Activated T-helper 1 cell treated with Interleukin-2 at 50 U/mL for 16 hours (primary cell): Measurements from ENCODE around the gene ELOVL7.
"Not testable (repeated sequence)": the region's sequence is repeated elsewhere in the genome, so short reads cannot be mapped to it uniquely, and the experiment has no call there.

Experiments used
- DNase-seq: peaks from one replicate; pipeline ENCODE4 v3.0.0-alpha.2; 2020; ENCODE audit warnings: low read depth

The ELOVL7 gene

DNA sequence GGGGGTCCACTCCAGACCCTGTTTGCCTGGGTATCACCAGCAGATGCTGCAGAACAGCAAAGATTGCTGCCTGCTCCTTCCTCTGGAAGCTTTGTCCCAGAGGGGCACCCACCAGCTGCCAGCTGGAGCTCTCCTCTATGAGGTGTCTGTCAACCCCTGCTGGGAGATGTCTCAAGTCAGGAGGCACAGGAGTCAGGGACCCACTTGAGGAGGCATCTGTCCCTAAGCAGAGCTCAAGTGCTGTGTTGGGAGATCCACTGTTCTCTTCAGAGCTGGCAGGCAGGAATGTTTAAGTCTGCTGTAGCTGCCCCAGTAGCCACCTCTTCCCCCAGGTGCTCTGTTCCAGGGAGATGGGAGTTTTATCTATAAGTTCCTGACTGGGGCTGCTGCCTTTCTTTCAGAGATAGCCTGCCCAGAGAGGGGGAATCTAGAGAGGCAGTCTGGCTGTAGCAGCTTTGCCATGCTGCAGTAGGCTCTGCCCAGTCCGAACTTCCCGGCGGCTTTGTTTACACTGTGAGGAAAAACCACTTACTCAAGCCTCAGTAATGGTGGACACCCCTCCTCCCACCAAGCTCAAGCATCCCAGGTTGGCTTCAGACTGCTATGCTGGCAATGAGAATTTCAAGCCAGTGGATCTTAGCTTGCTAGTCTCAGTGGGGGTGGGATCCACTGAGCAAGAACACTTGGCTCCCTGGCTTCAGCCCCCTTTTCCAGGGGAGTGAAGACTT is 128.7 kb downstream of the ELOVL7 start:
- not testable (repeated sequence) for DNase-seq

DNA sequence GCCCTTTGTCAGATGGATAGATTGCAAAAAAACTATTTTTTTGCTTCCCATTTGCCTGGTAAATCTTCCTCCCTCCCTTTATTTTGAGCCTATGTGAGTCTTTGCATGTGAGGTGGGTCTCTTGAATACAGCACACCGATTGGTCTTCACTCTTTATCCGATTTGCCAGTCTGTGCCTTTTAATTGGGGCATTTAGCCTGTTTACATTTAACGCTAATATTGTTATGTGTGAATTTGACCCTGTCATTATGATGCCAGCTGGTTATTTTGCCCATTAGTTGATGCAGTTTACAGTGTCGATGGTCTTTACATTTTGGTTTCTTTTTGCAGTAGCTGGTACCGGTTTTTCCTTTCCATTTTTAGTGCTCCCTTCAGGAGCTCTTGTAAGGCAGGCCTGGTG is 131.1 kb downstream of the ELOVL7 start:
- DNase-seq = no peak

GRCh38 chr5:60711892-60712291 is 132.2 kb downstream of the ELOVL7 start:
- not testable (repeated sequence) for DNase-seq

GRCh38 chr5:60710362-60710761 is 133.7 kb downstream of the ELOVL7 start:
- no peak for DNase-seq

- no peak for DNase-seq
Observed at GRCh38 chr5:60705144-60705543, 138.9 kb downstream of the ELOVL7 start.

GRCh38 chr5:60703944-60704343 is 140.1 kb downstream of the ELOVL7 start:
- no peak for DNase-seq
